ENCODE results near the gene ACIN1.

ACIN1 gene

GRCh38 chr14:23117371-23118020, 22.6 kb upstream of the ACIN1 start:
- no CpG with 5 or more reads among the region's 32 CpGs for WGBS (ENCODE audit: extremely low coverage, insufficient coverage, low lambda C conversion rate)
- Histone ChIP-seq H3K36me3 (ENCODE audit: control insufficient read depth, insufficient read depth, low read length) (no peaks in the 10 kb centered on the region), H3K27ac (ENCODE audit: low read depth, low read length) (no peak overlapping the region), H4K8ac (ENCODE audit: low read depth, low read length) (no peak overlapping the region), H4K5ac (ENCODE audit: low read length) (no peak overlapping the region), H3K18ac (ENCODE audit: low read length) (no peak overlapping the region), H3K4me1 (ENCODE audit: control insufficient read depth, low read depth, low read length) (peaks cover 33% of the 10 kb centered on the region), H3K4ac (ENCODE audit: low read depth, low read length) (no peak overlapping the region), H3K56ac (ENCODE audit: low read length) (no peak overlapping the region), H3K4me3 (ENCODE audit: low read length) (no peak overlapping the region), H3K79me2 (ENCODE audit: control insufficient read depth, insufficient read depth, low read length) (no peaks in the 10 kb centered on the region), H3K79me1 (ENCODE audit: low read length) (no peaks in the 10 kb centered on the region), H3K9ac (ENCODE audit: low read length) (no peak overlapping the region), H2BK120ac (ENCODE audit: low read depth, low read length) (no peak overlapping the region), H3K27me3 (ENCODE audit: insufficient read depth, low read length, poor library complexity) (no peaks in the 10 kb centered on the region), H3K23ac (ENCODE audit: low read length) (no peak overlapping the region), H2BK5ac (ENCODE audit: low read length) (no peak overlapping the region), H2BK15ac (replicated peaks; ENCODE audit: low read depth) (no peak overlapping the region), H3K4me2 (ENCODE audit: low read length) (no peak overlapping the region), H2AK5ac (ENCODE audit: low read length) (no peak overlapping the region)
- no peak for DNase-seq

GRCh38 chr14:23115918-23116317, 21.0 kb upstream of the ACIN1 start:
- H2BK5ac ChIP-seq (ENCODE audit: low read length), result no peak overlapping the region
- H3K4me3 ChIP-seq (ENCODE audit: low read length), result no peak overlapping the region
- H3K4ac ChIP-seq (ENCODE audit: low read depth, low read length), result no peak overlapping the region
- no peak for DNase-seq
- H3K4me2 ChIP-seq (ENCODE audit: low read length), result no peak overlapping the region
- no peak overlapping the region for H2BK15ac ChIP-seq (replicated peaks; ENCODE audit: low read depth)
- peaks cover 30% of the 10 kb centered on the region for H3K4me1 ChIP-seq (ENCODE audit: control insufficient read depth, low read depth, low read length)
- no peak overlapping the region for H3K27ac ChIP-seq (ENCODE audit: low read depth, low read length)
- H4K5ac ChIP-seq (ENCODE audit: low read length), result no peak overlapping the region
- no peaks in the 10 kb centered on the region for H3K79me2 ChIP-seq (ENCODE audit: control insufficient read depth, insufficient read depth, low read length)
- WGBS (ENCODE audit: extremely low coverage, insufficient coverage, low lambda C conversion rate), result no CpG with 5 or more reads among the region's 5 CpGs
- peak overlapping the region; percentile 52 for H3K23ac ChIP-seq (ENCODE audit: low read length)
- H3K18ac ChIP-seq (ENCODE audit: low read length), result no peak overlapping the region
- no peak overlapping the region for H3K9ac ChIP-seq (ENCODE audit: low read length)
- H3K79me1 ChIP-seq (ENCODE audit: low read length), result no peaks in the 10 kb centered on the region
- H3K27me3 ChIP-seq (ENCODE audit: insufficient read depth, low read length, poor library complexity), result no peaks in the 10 kb centered on the region
- H2BK120ac ChIP-seq (ENCODE audit: low read depth, low read length), result no peak overlapping the region
- H3K36me3 ChIP-seq (ENCODE audit: control insufficient read depth, insufficient read depth, low read length), result no peaks in the 10 kb centered on the region
- peak overlapping the region; percentile 87 for H2AK5ac ChIP-seq (ENCODE audit: low read length)
- H3K56ac ChIP-seq (ENCODE audit: low read length), result peak overlapping the region; percentile 66
- H4K8ac ChIP-seq (ENCODE audit: low read depth, low read length), result no peak overlapping the region

DNA sequence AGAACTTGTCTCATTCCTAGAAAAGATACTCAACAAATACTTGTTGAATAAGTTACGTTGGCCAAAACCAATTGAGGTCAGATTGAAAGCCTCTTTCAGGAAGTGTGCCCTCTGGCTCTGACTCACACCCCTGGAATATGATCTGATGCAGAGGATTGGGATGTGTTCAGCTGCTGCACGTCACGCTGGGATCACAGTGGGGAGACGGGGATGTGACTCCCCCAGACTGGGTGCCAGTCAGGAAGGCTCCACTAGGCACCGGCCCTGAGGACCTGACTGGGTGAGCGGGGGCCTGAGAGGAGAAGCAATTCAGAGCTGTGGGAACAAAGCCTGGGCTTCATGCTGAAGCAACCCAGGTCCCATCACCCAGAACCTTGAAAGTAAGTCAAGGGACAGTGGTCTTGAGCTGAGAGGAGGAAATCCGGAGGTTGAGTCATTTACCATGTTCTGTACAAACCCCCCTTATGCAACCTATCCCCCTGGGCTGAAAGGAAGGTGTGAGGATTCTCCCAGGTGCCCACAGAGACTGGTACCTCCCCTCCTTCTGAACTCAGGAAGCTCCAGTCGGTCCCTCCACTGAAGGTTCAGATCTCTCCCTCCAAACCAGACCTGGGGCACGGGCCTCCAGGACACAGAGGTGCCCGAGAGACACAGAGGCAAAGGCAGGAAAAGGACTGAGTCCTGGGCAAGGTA, 20.2 kb upstream of the ACIN1 start:
- peaks cover 30% of the 10 kb centered on the region for H3K4me1 ChIP-seq (ENCODE audit: control insufficient read depth, low read depth, low read length)
- no peaks in the 10 kb centered on the region for H3K36me3 ChIP-seq (ENCODE audit: control insufficient read depth, insufficient read depth, low read length)
- H3K18ac ChIP-seq (ENCODE audit: low read length), result no peak overlapping the region
- no peak overlapping the region for H2BK15ac ChIP-seq (replicated peaks; ENCODE audit: low read depth)
- H4K8ac ChIP-seq (ENCODE audit: low read depth, low read length), result no peak overlapping the region
- H3K79me1 ChIP-seq (ENCODE audit: low read length), result no peaks in the 10 kb centered on the region
- no peaks in the 10 kb centered on the region for H3K79me2 ChIP-seq (ENCODE audit: control insufficient read depth, insufficient read depth, low read length)
- H3K56ac ChIP-seq (ENCODE audit: low read length), result no peak overlapping the region
- H3K27me3 ChIP-seq (ENCODE audit: insufficient read depth, low read length, poor library complexity), result no peaks in the 10 kb centered on the region
- no CpG with 5 or more reads among the region's 10 CpGs for WGBS (ENCODE audit: extremely low coverage, insufficient coverage, low lambda C conversion rate)
- no peak overlapping the region for H3K27ac ChIP-seq (ENCODE audit: low read depth, low read length)
- no peak overlapping the region for H4K5ac ChIP-seq (ENCODE audit: low read length)
- DNase-seq, result no peak
- H3K4ac ChIP-seq (ENCODE audit: low read depth, low read length), result peak overlapping the region; percentile 8
- H2BK120ac ChIP-seq (ENCODE audit: low read depth, low read length), result no peak overlapping the region
- no peak overlapping the region for H3K4me3 ChIP-seq (ENCODE audit: low read length)
- no peak overlapping the region for H2BK5ac ChIP-seq (ENCODE audit: low read length)
- no peak overlapping the region for H2AK5ac ChIP-seq (ENCODE audit: low read length)
- H3K9ac ChIP-seq (ENCODE audit: low read length), result no peak overlapping the region
- H3K23ac ChIP-seq (ENCODE audit: low read length), result no peak overlapping the region
- H3K4me2 ChIP-seq (ENCODE audit: low read length), result no peak overlapping the region

GRCh38 chr14:23114669-23115038, 19.7 kb upstream of the ACIN1 start:
- Histone ChIP-seq H2BK120ac (ENCODE audit: low read depth, low read length) (no peak overlapping the region), H3K79me1 (ENCODE audit: low read length) (no peaks in the 10 kb centered on the region), H3K79me2 (ENCODE audit: control insufficient read depth, insufficient read depth, low read length) (no peaks in the 10 kb centered on the region), H3K27ac (ENCODE audit: low read depth, low read length) (no peak overlapping the region), H3K36me3 (ENCODE audit: control insufficient read depth, insufficient read depth, low read length) (no peaks in the 10 kb centered on the region), H3K9ac (ENCODE audit: low read length) (no peak overlapping the region), H2BK5ac (ENCODE audit: low read length) (no peak overlapping the region), H4K5ac (ENCODE audit: low read length) (no peak overlapping the region), H2AK5ac (ENCODE audit: low read length) (no peak overlapping the region), H3K4me3 (ENCODE audit: low read length) (no peak overlapping the region), H3K23ac (ENCODE audit: low read length) (no peak overlapping the region), H3K4me1 (ENCODE audit: control insufficient read depth, low read depth, low read length) (peaks cover 28% of the 10 kb centered on the region), H3K27me3 (ENCODE audit: insufficient read depth, low read length, poor library complexity) (no peaks in the 10 kb centered on the region), H2BK15ac (replicated peaks; ENCODE audit: low read depth) (no peak overlapping the region), H3K4ac (ENCODE audit: low read depth, low read length) (no peak overlapping the region), H3K4me2 (ENCODE audit: low read length) (no peak overlapping the region), H3K18ac (ENCODE audit: low read length) (no peak overlapping the region), H3K56ac (ENCODE audit: low read length) (no peak overlapping the region), H4K8ac (ENCODE audit: low read depth, low read length) (no peak overlapping the region)
- WGBS (ENCODE audit: extremely low coverage, insufficient coverage, low lambda C conversion rate), result no CpG with 5 or more reads among the region's 4 CpGs
- no peak for DNase-seq

- Histone ChIP-seq H3K23ac (ENCODE audit: low read length) (peak overlapping the region; percentile 96), H4K8ac (ENCODE audit: low read depth, low read length) (no peak overlapping the region), H3K9ac (ENCODE audit: low read length) (peak overlapping the region; percentile 28), H3K79me2 (ENCODE audit: control insufficient read depth, insufficient read depth, low read length) (no peaks in the 10 kb centered on the region), H3K4me3 (ENCODE audit: low read length) (no peak overlapping the region), H3K18ac (ENCODE audit: low read length) (no peak overlapping the region), H3K36me3 (ENCODE audit: control insufficient read depth, insufficient read depth, low read length) (no peaks in the 10 kb centered on the region), H3K27ac (ENCODE audit: low read depth, low read length) (no peak overlapping the region), H3K4me1 (ENCODE audit: control insufficient read depth, low read depth, low read length) (peaks cover 24% of the 10 kb centered on the region), H4K5ac (ENCODE audit: low read length) (no peak overlapping the region), H3K79me1 (ENCODE audit: low read length) (no peaks in the 10 kb centered on the region), H3K4ac (ENCODE audit: low read depth, low read length) (no peak overlapping the region), H2BK120ac (ENCODE audit: low read depth, low read length) (no peak overlapping the region), H2BK15ac (replicated peaks; ENCODE audit: low read depth) (no peak overlapping the region), H2AK5ac (ENCODE audit: low read length) (peak overlapping the region; percentile 71), H3K27me3 (ENCODE audit: insufficient read depth, low read length, poor library complexity) (no peaks in the 10 kb centered on the region), H2BK5ac (ENCODE audit: low read length) (no peak overlapping the region), H3K56ac (ENCODE audit: low read length) (peak overlapping the region; percentile 82), H3K4me2 (ENCODE audit: low read length) (no peak overlapping the region)
- DNase-seq, result no peak
- WGBS (ENCODE audit: extremely low coverage, insufficient coverage, low lambda C conversion rate), result no CpG with 5 or more reads among the region's 5 CpGs
These were observed 19.2 kb upstream of the ACIN1 start for GRCh38 chr14:23114120-23114458.

All from mesendoderm (in vitro differentiated cells).